Pulmonary artery endothelial cell (primary cell): ENCODE measurements around the gene ADAMTS2. TPM values are rescaled to one million over a fixed set of nuclear protein-coding genes. Genes with fewer than 3 reads are reported as not detected.

Experiments used
- DNase-seq: peaks from one replicate; pipeline ENCODE4 v3.0.0-alpha.2; 2011; ENCODE audit warnings: low read depth, low spot score
- total RNA-seq: library from RNA; depleted of rRNA; stranded (reverse); fragments of >200 nt; gene quantifications from 2 replicates; pipeline ENCODE4 v1.2.3, GENCODE V29; 2014

ADAMTS2 gene
- total RNA-seq, 1 donor from 2014 or later: not detected

DNA sequence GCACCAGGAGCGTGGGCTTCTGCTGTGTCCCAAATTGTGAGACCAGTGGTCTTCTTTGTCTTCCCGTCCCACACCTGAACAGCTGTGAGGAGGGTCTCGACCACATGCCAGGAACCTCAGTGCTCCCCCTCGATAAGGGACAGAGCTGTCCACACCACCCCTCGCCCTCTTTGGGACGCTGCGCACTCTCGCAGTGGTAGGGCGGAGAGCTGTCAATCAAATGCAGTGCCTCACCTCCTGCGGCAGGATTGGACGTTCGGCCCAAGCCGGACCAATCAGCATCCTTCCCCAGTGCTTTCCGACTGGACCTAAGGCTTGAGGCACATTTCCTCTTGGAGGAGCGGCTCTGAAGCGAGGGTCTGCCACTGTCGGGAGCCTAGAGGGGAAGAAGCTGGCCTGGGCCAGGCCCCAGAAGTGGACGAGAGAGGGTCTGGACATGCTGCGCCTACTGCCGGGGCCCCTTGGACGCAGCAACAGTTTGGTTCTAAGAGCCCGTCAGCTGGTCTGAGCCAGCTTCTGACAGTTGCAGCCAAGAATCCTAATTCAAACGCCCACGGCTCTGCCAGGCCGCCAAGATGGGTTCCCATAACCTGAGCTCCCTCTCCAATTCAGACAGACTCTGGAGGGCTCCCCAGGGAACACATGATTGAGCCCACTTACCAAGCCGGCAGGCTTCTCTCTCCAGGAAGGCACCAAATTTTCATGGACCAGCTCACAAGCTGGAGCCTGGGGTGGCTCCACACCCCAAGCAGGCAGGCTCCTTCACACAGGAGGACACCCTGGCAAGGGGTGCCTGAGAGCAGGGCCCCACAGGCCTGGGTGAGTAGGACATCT is 28.1 kb upstream of the ADAMTS2 start:
- no peak for DNase-seq

DNA sequence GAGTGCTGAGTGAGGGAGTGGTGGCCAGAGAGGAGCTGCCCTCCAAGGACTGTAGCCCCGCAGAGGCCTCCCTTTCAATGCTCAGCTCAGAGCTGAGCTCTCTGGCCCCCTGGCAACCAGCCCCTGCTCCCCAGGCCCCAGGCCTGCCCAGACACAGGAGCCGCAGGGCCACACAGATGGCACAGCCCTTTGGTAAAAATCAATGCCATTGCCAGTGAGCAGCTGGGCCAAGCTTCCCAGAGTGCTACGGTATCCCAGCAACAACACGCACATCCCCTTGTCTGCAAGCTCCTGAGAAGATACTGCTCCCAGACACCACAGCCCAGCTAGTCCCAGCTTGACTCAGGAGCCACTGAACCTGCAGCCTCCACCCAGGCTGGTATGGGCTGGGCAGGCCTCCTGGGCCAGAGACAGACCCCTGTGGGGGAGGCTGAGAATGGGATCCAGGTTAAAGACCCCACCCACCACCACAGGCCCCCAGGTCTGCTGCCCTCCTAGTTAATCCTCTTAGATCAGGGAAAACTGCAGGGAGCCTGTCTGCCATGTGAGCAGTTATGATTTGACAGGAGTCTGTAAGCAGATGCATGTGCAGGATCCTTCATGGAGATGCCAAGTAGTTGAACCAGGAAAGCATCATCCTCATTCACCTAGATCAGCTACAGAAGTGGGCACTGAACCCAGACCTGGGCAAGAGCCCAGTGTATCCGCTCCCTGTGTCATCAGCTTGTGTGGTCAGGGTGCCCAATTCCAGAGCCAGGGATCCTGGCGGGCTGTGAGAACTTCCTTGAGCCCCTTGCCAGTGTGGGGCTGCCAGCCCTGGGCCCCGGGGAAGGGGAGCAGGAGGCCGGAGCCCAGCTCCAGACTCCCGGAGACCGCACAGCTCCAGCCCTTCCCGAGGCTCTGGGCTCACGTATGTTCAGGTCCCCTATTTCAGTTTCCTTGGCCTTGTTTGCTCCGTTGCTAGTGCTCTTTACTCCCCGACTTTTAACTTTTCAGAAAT is 26.7 kb upstream of the ADAMTS2 start:
- no peak for DNase-seq

DNA sequence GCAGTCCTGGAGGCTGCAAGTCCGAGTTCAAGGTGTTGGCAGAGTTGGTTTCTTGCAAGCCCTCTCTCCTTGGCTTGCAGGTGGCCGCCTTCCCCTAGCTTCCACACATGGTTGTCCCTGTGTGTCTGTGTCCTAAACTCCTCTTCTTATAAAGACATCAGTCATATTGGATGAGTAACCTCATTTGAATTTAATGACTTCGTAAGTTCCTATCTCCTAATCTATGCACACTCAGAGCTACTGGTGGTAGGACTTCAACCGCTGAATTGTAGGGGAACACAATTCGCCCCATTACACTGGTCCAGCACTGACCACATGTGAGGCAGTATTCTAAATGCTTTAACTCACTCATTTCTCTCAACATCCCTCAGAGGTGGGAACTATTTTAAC is 25.9 kb upstream of the ADAMTS2 start:
- no peak for DNase-seq

DNA sequence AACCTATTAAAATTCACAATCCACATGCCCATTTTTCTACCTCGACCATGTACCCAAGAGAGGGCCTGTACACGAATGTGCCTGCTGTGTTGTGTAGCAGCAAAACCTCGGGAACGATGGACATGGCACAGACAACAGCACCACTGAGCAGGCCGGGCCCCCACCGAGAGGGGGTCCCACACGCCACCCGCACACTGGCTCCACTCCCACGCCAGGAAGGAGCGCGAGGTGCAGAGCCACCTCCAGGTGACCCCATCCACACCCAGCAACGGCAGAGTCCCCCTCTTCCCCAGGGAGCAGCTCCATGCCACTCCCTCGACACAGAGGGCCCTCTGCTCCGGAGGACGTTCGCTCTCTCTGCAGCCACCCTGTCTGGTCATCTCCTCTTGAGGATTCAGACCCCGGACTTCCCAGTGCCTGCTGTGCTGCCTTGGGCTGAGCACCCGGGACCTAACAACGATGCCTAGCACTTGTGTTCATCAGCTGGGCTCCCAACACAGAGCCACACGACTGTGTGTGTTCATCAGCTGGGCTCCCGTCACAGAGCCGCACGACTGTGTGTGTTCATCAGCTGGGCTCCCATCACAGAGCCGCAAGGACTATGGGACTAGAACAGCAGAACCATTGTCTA is 25.3 kb upstream of the ADAMTS2 start:
- DNase-seq: no peak

DNA sequence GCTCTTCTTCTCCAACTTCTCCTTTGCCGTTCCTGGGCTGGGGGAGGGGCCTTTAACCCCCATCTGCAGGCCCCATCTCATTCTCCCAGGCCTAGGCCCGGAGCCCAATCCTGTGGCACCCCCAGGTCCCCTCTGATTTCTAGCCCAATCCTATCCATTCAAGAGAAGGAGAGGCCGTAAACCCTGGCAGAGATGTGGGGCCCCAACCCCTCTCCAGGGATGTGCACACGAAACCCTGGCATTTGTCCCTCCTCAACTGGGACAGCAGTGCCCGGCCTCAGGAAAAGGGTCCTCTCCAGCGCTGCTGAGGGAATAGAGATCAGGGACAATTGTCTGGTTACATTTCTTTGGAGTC is 24.2 kb upstream of the ADAMTS2 start:
- no peak for DNase-seq

DNA sequence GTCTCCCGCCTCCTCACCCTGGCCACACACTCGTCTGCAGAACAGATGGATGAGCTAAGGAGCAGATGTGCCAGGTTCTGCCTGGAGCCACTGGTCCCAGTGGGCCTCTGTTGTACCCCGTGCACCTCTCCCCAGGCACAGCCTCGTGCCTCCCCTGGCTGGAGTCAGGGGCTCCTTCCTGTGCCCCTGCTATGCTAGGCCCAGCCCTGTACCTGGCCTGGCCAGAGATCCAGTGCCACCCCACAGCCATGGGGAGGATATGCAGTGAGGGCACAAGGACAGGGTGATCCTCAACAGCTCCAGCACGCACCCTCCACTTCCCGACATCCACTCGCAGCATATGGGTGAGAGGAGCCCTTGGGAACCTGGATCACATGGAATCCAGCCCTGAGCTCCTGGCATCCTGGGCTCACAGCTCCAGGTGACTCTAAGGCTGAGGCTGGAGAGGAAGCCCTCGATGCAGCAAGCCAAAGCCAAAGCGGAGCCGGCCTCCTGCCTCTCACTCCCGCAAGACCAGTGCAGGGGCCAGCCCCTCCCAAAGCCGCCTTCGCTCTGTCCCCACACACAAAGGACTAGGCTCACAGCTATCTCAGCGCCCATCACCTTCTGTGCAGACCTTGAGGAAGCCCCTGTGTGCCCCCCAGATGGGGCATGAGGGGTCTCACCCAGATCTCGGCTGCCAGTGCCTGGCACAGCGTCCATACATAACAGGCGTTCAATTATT is 23.7 kb upstream of the ADAMTS2 start:
- DNase-seq: no peak

DNA sequence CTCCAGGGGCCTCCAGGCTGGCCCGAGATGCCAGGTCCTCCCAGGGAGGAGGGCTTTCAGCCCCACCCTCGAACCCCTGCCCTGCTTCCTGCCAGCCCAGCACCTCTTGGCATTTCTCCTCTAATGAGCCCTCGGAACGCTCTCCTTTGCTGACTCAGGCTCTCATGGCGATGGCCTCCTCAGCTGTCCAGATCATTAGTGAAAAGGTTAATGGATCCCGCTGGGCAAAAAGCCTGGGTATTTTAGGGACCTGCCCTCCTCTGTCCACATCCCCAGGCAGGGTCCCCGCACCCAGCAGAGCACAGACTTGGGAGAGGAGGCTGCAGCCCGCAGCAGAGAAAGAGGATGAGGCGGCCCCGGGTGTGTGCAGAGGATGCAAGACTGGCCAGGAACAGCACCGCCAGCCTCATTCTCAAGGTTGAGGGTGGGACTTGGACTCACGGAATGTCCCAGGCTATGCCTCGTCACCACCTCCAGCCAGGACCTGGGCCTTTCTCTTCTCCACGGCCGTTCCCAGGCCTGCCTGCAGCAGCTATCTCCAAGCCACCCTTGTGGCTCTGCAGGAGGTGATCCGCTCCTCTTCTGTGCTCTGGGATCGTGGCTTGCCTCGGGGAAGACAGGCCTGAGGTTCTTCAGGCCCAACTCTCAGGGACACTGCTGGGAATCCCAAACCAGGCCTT is 23.0 kb upstream of the ADAMTS2 start:
- DNase-seq: no peak

DNA sequence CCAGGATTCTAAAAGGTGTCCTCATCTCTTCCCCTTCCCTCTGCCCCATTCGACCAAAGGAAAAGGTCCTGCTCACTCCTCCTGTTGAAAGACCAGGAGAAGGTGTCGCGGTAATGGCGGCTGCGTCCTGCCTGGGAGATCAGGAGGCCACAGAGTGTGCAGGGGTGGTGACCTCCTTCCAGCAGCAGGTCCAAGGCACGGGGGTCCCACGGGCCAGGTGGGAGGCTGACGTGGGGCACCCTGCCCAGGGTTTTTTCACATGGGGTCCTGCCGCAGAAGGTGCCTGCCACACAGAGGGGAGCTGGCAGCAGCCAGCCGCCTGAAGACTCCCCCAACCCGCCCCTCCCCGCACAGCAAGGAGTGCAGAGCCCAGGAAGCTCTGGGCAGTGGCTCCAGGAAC is 22.2 kb upstream of the ADAMTS2 start:
- no peak for DNase-seq

DNA sequence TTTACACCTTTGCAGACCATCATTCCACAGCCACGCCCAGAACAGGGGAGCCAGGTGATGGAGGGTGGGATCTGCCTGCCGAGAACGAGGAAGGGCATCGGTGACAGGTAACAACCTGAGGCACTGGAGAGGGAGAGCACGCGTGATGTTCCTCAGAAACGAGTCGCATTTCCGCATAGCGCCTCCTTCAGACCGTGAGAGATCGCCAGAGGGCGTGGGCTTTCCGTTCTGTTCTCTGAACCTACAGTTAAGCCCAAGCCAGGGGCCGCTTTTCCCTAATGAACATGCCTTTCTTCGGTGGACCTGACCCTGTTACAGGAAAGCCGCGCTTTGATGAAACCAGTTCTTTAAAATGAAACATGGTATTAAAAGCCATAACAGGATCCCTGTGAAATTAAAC is 17.1 kb upstream of the ADAMTS2 start:
- no peak for DNase-seq

DNA sequence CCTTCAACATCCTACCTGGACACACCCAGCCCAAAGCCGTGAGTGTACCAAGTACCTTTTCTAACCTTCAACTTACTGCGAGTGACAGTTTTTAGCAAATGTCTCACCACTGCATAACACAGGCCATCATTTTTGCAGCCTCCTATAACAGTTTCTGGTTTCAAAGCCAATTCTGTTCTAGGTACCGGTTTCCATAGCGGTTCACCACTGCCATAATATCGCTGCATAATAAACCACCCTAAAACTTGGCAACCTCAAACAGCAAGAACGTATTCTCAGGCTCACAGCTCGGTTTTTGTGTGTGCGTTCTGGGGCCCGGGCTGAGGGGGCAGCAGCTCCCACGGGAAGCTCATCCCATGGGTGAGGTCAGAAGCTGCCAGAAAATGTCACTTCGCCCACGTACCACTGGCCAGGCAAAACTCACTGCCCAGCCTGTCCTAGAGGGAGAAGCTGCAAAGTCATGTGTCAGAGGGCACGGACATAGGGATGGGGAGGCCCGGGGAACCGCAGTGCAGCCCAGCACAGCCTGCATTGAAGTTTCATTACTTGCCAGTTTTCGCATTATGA is 15.9 kb upstream of the ADAMTS2 start:
- no peak for DNase-seq

DNA sequence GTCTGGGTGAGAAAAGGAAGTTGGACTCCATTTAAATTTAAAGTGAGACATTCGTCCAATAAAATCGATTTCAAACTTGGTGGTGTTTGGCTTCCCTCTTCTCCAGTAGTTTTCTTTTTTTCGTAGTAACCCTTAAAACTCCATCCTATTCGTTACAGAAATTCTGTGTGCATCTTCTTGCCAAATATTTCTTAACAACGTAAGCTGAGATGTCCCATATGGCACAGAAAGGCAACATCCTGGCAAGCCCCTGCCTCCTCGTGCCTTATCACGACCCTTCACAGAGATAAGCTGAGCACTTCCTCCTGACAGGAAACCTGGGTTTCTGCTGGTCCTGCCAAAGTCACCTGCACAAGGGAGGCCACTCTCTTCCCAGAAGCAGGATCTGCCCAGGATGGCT is 11.8 kb upstream of the ADAMTS2 start:
- no peak for DNase-seq

DNA sequence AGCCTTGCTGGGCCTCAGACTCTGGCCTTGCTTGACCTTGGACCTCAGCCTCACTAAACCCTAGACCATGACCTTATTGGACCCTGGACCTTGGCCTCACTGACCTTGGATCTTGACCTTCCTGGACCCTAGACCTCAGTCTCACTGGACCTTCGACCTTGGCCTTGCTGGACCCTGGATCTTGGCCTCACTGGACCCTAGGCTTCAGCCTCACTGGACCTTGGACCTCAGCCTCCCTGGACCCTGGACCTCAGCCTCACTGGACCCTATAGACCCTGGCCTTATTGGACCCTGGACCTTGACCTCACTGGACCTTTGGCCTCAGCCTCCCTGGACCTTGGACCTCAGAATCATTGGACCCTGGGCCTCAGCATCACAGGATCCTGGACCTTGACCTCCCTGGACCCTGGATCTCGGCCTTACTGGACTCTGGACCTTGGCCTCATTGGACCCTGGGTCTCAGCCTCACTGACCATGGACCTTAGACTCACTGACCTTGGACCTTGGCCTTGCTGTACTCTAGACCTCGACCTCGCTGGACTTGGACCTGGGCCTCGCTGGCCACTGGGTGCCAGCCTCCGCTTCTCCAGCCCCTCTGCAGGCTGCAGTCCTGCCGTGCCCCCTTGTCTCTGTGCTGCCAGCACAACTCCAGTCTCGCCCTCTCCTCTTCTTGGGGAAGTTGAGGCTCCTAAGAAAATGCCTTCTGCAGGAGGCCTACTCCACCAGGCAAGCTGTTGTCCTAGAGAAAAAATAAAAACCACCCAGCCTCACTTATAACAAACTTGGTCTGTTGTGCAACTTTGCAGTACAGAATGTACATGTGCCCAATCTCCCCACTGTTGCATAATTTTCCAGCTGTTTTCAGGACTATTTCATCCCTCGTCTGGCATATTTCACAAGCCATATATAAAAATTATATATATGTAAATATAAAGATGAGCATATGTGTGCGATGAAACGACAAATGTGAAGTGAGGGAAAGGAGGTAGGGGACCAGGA is 11.0 kb upstream of the ADAMTS2 start:
- DNase-seq: no peak

DNA sequence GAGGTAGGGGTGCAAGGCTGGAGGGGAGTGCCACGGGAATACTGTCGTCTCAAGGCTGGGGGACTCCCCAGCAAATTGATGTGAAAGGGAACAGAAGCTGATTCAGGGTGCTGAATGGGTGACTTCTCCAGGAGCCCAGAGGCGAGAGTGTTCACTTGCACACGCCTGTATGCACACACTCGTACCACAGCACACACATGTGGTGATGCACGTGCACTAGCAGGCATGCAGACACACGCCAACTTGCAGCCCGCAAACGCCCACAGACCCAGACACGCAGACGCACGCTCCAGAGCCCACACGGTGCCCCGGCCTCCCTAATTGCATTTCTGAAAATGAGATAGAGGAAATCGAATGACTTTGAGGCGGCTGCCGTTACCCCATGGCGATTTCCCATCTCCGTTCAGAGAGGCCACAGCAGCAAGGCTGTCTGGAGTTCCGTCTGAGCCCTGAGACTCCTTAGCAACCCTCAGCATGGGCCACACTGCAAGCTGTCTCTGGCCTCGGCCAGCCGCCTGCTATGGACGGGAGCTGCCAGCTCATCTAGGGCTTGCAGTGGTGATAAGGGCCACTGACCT is 9.1 kb upstream of the ADAMTS2 start:
- DNase-seq: no peak

DNA sequence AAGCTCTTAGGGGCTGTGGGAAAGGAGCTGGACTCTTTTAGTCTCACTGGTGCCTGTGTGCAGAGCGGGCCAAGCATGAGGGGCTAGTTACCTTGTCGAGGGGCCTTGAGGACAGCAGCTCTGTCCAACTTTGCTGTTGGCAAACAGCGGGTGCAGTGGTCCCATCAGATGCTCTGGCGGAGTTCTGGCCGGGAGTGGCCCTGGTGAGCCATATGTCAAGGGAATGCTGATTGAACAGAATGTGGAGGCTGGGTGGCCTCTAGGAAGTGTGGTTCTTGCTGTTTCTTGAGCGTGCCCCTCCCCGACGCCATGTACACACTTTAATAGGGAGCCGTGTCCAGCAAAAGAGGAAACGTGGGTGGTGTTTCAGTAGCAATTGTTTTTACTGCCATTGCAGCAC is 3.6 kb upstream of the ADAMTS2 start:
- no peak for DNase-seq

DNA sequence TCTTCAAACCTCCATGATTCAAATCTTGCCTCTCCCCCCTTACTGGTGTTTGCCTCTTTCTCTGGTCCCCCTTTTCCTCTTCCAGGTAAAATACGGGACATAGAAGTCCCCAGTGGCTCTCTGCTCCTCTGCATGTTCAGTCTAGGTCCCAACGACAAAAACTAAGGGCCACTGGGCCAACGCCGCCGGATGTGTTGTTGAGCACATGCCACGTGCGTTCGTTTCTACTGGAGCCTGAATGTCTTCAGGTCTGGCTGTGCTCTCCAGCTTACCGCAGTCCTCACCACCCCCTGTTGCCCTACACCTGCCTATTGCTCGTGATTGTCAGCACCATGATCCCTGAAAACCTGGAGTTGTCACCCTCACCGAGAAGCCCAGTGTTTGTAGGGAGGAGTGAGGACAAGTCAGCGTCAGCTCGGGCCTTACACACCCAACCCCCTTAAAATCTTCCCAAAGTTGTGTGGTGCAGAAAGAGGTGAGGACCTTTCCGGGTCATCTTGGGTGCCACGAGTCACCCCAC is 2.8 kb upstream of the ADAMTS2 start:
- no peak for DNase-seq

DNA sequence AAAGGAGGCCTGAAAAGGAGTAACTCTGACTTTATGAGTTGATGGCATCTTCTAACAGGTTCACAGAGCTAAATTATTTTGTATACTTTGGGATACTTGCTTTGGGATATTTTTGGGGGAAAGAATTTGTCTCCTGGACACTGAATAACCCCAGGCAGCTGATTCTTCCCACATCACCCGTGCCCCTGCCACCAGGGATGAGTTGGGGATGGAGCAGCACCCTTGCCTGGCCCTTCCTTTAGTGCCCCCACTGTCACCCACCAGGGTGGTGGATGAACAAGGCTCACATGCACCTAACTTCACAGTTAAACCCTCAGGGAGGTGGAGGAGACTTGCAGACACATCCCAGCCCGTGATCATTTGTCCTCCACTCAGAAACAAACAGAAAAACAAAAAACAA is 2.3 kb upstream of the ADAMTS2 start:
- no peak for DNase-seq

DNA sequence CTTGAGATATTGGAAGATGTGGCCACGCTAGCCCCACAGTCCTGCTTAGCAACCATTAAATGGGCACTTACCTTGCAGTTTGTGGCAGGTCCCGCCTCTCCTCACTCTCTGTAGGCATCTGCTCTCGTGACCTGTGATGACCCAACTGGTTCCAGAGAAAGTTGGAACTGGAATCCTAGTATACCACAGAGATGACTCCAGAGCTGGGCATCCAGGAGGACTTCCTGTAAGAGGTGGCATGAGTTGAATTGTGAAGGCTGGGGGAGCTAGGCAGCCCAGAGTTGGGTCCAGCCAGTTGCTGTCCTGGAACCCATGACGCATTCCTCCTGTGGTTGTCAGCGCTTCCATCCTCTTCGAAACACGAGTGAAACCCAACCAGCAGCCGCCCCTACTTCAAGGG is 1.6 kb upstream of the ADAMTS2 start:
- DNase-seq: no peak

DNA sequence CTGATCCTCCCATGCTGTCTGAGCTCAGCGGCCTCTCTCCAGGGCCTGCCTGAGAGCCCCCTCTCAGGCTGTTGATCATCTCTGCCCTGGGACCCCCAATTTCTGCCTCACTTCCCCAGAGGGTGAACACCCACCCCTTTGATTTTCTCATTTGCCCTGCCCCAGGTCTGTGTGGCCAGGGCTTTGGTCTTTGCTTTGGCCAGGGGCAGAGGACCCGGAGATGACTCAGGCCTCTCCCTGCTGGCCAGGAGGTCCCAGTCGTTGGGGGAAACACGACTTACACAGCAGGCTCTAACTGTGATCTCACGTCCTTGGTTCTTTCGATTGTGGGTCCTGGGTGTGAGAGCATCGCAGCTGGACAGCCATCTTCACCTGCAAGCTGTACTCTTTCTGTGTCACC is 1.1 kb upstream of the ADAMTS2 start:
- no peak for DNase-seq

DNA sequence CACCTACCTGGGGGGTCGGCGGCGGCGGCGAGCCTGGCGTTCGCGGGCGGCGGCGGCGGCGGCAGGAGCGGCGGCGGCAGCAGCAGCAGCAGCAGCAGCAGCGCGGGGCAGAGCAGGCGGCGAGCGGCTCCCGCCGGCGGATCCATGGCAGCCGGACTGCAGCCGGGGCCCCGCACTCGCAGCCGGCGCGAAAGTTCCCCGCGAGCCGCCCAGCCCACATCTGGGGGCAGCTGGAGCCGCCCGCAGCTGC is 153 bp downstream of the ADAMTS2 start:
- no peak for DNase-seq
